ENCODE results near the gene PHYHD1. TPM values are rescaled to one million over a fixed set of nuclear protein-coding genes. Genes with fewer than 3 reads are reported as not detected.

PHYHD1 gene
- total RNA-seq, 1 donor from 2014 or later: 26.6 TPM

GRCh38 chr9:128901379-128901778, 19.4 kb upstream of the PHYHD1 start:
- DNase-seq (ENCODE audit: low spot score): no peak

DNA sequence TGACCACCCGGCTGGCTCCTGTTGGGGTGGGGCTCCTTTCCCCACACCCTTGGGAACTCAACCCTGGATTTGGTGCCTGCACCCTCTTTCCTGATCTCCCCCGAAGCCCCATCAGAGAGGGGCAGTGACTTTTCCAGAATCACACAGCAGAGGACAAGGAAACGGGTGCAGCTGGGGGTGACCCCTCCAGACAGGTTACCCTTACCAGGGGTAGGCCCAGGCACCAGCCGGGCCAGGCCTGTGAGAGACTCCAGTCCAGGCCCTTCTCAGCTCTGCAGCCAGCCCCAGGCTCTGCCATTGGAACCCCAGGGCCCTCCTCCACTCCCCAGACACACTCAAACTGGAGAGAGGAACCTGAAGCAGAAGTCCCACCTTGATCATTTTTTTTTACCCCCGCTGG, 19.0 kb upstream of the PHYHD1 start:
- no peak for DNase-seq (ENCODE audit: low spot score)

DNA sequence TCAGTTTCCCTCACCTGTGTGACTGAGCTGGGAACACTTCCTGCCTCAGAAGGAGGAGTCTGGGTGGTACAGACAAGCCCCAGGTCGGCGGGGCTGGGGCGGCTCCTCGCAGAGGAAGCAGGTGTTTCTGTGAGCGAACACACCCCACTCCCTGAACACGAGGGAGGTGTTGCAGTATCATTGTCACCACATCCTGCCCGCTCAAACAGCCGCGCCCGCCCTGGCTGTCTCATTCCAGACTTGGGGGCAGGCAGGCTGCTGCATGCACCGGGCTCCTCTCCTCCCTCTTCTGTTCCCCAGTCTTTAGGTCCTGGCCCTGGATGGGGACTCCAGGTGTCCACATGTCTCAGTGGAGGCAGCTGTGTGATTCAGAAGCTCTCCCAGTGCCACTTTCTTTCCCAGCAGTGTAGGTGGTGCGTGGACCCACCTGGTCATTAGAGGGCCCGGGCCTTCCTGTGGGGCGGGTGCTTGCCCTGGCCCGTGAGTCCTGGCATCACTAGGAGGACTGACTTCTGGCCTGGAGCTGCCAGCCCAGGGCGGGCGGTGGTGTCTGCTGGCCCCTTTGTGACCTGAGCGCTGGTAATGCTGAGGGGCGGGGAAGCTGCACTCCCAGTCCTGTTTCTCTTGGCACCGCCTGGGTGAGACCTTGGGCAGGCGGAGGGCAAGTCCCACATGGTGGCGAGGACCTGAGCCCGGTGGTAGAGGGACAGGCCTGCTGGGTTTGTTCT, 18.3 kb upstream of the PHYHD1 start:
- peak; percentile 91 for DNase-seq (ENCODE audit: low spot score)

GRCh38 chr9:128903079-128903461, 17.7 kb upstream of the PHYHD1 start:
- DNase-seq (ENCODE audit: low spot score): no peak

GRCh38 chr9:128903871-128904620, 16.7 kb upstream of the PHYHD1 start:
- no peak for DNase-seq (ENCODE audit: low spot score)

- no peak for DNase-seq (ENCODE audit: low spot score)
These were observed 14.8 kb upstream of the PHYHD1 start for GRCh38 chr9:128905964-128906363.

GRCh38 chr9:128906741-128907140, 14.0 kb upstream of the PHYHD1 start:
- DNase-seq (ENCODE audit: low spot score): no peak

DNA sequence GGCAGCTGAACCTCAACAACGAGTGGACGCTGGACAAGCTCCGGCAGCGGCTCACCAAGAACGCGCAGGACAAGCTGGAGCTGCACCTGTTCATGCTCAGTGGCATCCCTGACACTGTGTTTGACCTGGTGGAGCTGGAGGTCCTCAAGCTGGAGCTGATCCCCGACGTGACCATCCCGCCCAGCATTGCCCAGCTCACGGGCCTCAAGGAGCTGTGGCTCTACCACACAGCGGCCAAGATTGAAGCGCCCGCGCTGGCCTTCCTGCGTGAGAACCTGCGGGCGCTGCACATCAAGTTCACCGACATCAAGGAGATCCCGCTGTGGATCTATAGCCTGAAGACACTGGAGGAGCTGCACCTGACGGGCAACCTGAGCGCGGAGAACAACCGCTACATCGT, 12.4 kb upstream of the PHYHD1 start:
- no peak for DNase-seq (ENCODE audit: low spot score)

DNA sequence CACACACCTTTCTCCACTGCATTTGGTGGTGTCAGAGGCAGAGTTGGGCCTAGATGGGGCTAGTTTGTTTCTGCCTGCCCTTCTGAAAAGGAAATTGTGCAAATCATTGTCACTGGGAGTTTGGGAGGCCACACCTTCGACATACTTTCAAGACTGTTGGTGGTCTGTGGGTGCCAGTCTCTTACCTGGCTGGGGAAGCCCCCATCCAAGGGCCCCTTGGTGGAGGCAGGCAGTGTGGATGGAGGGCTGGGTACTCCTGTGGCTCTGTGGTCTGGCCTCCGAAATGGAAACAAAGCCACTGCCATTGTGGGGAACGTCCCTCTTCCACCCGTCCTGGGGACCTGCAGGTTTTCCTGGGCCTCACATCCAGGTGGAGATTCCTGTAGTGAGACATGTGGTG, 10.9 kb upstream of the PHYHD1 start:
- no peak for DNase-seq (ENCODE audit: low spot score)

GRCh38 chr9:128910906-128911305, 9.9 kb upstream of the PHYHD1 start:
- no peak for DNase-seq (ENCODE audit: low spot score)

GRCh38 chr9:128911529-128912035, 9.2 kb upstream of the PHYHD1 start:
- no peak for DNase-seq (ENCODE audit: low spot score)

DNA sequence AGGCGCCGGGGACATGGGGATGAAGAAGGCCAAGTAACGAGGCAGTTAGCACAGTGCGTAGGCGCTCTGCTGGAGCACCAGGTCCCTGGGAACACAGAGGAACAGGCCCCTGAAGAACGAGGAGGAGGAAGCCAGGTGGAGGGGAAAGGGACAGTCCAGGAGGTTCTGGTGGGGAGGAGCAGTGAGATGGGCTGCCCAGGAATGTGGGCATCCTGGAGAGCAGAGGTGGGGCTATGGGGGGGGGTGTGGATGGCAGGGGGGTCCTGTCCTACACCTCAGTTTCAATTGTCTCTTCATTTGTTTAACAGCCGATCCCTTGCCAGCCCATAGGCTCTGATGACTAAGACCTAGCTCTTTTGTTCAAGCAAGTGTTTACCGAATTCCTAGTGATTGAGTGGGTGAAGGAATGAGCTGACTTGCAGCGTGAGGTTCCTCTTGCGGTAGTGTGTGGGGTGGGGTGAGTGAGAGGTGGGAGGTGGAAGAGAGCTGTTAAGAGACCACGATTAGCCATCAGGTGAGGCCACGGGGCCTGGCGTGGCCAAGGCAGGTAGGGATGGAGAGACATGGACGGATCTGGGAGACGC, 8.4 kb upstream of the PHYHD1 start:
- DNase-seq (ENCODE audit: low spot score): no peak

DNA sequence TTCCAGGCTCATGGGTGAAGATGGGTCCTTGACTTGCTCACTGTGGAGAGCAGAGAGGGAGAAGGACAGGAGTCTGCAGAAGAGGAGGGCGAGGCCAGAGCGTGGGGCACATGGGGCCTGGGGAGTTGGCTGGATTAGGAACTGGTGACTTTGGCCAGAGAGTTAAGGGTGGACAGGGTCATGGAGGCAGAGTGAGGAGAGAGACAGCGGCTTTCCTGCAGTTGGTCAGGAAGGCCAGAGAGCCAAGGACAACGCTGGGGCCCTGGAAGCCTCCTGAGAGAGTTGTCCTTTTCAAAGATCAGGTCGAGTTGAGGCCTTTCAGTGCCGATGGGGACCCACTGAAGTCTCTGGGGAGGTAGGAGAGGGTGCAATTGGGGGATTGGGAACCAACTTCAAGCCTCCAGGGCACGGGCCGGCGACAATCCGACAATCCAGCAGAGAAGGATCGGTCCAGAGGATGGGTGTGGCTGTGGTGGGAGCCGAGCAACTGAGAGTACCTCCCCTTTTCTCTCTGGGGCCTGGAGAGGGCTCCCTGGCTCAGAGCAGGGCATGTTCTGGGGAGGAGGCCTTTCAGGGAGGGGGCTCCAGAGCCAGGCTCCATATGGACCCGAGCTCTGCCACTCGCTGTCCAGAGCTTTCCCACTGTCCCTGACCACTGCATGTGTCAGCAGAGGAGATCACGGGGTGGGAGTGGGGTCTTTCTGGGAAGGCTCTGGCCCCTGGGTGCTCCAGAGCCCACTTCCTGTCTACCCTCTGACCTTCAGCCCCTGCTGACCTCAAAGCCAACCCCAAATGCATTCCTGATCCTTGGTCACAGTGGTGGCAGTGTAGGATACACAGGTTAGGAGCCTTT, 7.5 kb upstream of the PHYHD1 start:
- no peak for DNase-seq (ENCODE audit: low spot score)

DNA sequence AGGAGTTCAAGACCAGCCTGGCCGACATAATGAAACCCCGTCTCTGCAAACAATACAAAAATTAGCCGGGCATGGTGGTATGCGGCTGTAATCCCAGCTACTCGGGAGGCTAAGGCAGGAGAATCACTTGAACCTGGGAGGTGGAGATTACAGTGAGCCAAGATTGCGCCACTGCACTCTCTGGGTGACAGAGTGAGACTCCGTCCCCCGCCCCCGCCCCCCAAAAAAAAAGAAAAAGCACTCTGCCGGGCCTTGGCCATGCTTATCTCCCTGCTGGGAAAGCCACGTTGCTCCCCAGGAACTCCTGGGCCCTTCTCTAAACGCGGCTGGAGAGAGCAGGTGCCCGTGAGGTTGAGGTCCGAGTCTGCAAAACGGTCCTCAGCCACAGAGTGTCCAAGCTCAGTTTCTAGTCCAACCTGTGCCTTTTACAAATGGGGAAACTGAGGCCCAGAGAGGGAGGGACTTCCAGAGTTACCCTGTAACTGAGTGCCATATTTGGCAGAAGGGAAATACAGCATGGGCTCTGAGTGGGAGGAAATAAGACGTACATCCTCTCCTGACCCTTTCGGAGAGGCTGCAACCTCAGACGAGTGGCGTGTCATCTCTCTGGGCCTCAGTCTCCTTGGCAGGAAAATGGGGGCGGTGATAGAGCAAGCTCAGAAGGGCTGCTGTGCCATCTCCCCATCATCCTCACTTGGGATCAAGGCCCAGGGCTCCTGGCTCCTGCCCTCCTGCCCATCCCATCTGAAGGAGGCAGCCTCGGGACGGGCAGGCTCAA, 6.6 kb upstream of the PHYHD1 start:
- no peak for DNase-seq (ENCODE audit: low spot score)

GRCh38 chr9:128916204-128916603, 4.6 kb upstream of the PHYHD1 start:
- no peak for DNase-seq (ENCODE audit: low spot score)

- DNase-seq (ENCODE audit: low spot score): no peak
These were observed 4.0 kb upstream of the PHYHD1 start for GRCh38 chr9:128916745-128917144.

GRCh38 chr9:128917151-128917849, 3.5 kb upstream of the PHYHD1 start:
- peak; percentile 78 for DNase-seq (ENCODE audit: low spot score)

DNA sequence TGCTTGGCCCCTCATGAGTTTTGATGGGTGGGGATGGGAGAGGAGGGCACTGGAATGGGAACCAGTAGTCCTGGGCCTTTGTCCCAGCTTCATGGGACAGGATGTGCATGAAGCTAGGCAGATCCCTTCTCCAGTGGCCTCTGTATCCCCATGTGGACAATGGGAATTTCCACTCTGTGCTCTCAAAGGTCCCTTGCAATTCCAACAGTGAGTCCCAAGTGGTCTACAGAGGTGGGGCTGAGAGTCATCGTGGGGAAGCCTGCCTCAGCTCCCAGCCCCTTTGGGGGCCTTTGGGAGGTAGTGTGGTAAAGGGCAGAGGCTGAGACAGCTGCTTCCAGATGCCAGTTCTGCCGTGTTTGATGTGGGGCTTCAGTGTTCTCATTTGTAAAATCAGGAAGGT, 1.9 kb upstream of the PHYHD1 start:
- no peak for DNase-seq (ENCODE audit: low spot score)

DNA sequence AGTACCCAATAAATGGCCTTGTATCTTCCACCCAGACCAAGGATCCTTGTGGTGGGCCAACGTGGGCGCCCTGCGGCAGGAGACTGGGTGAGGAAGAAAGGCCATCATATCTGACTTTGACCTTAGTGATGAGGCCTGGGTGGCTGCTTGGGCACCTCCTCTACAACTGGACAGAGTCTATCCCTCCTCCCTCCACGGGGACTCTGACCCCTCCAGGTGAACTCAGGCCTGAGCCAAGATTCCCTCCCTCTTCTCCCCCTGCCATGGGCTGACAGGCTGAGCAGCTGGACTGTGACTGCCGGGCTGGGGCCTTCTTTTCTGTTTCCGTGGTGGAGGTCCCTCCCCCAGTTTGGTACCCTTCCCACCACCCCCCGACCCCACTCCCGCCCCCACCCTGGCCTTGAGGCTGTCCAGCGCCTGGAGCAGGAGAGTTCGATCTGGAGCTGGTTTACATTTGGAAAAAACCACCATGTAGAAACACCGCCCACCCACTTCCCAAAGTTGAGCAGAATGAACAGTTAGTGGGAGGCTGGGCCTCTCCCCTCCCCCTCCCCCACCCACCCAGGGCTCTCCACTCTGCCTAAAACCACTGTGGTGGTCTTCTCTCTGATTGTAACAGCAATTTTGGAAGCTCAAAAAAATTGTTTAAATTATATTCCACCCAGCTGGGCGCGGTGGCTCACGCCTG, 1.2 kb upstream of the PHYHD1 start:
- DNase-seq (ENCODE audit: low spot score): no peak

Measured in ureter (tissue), 1 donor.